ENCODE results near the gene ALDH1B1.

Gene ALDH1B1

DNA sequence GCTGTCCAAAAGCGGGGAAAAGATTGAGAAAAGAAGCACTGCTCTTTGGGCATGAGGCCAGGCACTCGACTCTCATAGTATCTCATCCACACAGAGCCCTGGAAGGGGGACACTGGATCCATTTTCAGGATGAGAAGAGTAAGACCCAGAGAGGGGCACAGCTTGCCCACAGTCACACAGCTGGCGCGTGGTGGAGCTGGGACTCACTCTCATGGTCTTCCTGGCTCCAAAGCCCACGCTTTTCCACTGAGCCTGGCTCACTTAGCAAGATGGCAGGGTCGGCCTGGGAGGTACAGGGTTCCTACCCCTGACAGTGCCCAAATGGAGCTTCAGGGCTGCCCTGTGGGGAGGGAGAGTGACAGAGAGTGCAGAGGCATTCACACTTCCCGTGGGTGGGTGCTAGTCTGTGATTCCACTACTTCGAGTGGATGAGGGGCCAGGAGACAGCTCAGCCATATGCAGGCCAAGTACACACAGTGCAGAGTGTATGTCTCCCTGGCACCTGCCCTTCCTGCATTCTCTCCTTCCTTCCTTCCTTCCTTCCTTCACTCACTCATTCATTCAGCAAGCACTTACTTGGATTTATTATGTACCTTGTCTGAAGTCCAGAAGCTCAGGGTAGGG, 50.1 kb downstream of the ALDH1B1 start:
- DNase-seq: no peak

DNA sequence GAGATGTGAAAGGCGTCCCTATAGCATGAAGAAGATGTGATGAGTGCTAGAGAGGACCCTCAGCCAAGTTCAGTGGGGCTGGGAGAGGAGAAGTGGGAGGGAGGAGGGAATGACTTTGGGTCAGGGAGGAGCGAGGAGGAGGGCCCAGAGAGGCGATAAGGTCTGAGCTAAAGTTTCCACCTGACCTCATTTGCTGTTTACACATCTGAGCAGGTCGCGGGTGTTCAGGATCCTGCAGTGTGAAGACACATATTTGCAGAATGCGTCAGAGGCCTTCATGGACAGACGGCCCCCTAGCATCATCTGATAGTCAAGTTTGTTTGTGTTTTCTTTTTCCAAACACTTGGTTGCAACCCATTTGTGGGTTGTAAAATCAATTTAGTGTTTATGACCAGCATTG, 50.7 kb downstream of the ALDH1B1 start:
- no peak for DNase-seq

DNA sequence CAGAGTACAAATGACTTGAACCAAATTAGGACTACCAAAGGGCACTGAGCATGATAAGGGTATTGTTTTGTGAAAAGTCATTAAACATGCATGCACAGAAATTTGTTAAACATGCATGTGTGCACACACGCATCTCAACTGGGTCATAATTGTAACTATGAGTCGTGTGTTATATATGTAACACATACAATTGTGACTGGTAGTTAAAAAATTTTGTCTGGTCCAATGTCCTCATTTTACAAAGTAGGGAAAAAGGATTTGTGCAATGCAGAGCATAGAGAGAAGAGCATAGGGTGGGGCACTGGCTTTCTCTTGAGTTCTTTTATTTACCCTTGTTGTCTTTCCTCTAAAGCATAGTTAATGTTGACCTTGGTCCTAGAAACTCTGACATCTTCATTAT, 51.1 kb downstream of the ALDH1B1 start:
- DNase-seq: no peak

DNA sequence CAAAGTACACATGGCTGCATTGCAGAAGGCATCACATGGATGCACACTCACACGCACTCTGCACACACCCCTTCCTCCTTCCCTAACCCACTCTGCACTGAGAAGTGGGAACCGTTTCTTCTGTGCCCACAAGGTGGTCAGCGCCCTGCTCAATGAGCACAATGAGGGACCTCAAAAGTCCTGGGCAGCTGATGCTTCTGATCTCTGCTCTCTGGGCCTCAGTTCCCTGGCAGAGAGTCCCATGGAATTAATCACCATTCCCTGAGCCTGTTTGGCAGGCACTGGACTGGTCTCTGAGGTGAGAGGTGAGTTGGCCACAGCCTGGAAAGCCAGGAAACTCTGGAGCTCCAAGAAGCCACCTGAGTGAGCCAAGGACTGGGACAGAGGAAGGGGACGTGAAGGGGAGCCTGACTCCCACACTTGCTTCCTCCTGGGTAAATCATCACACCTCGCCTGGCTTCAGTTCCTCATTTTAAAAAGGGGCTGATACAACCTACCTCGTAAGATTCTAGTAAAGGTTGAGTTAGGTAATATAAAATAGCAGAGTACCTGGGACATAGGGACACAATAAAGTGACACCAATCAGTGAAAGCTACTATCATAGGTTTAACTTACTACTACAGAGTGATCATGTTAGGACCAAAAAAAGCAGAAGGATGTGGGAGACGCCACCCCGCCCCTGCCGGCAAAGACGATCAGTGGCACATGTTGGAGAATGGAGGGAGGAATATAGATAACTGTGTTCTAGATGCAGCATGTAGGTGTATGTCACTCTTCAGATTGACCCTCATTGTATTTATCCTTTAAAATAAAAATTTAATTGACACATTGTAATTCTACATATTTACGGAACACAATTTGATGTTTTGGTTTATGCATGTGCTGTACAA, 52.9 kb downstream of the ALDH1B1 start:
- DNase-seq: no peak

DNA sequence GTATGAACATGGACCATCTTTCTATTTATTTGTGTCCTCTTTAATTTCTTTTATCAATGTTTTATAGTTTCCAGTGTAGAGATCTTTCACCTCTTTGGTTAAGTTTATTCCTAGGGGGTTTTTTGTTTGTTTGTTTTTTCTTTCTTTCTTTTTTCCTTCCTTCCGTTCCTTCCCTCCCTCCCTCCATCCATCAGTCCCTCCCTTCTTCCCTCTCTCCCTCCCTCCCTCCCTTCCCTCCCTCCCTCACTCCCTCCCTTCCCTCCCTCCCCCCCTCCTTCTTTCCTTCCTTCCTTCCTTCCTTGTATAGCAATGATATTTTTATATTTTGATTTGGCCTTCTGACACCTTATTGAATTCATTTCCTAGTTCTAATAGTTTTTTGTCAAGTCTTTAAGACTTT, 55.2 kb downstream of the ALDH1B1 start:
- DNase-seq: no peak

Measured in activated CD4-positive, alpha-beta T cell treated with anti-CD3 and anti-CD28 coated beads, Interleukin-10, Interleukin-2, amounts not matched to agents 100 ng/mL and 50 ng/mL, durations not matched to agents 16 hours and 8 hours (primary cell).